Lung (tissue), 12 donors: ENCODE data around the gene PRDM5. TPM values are rescaled to one million over a fixed set of nuclear protein-coding genes. Genes with fewer than 3 reads are reported as not detected.

ENCODE experiments used
- ATAC-seq: fragments of 200-7000 bp; cut with Tn5 transposase; one replicate; pipeline ENCODE4 v1.9.1; 2020; ENCODE audit warnings: moderate number of reproducible peaks; ENCODE audit not compliant: insufficient read depth, low FRiP score
- DNase-seq, 3 donors: peaks; one replicate each; pipeline ENCODE4 v3.0.0-alpha.2; 2013 to 2017
- H3K27ac ChIP-seq, 2 donors: one replicate each; pipeline ENCODE4 v1.5.1; 2013; ENCODE audit warnings: mild to moderate bottlenecking in 2 of 2, moderate library complexity in 2 of 2, control low read depth in 1 of 2, inconsistent platforms in 1 of 2, low read depth in 1 of 2, low read length in 1 of 2
- H3K27me3 ChIP-seq, 3 donors: one replicate each; pipeline ENCODE4 v1.5.1; 2013; ENCODE audit warnings: low read length in 2 of 3; ENCODE audit not compliant: control insufficient read depth in 3 of 3, insufficient read depth in 3 of 3
- H3K36me3 ChIP-seq, 4 donors: one replicate each; pipeline ENCODE4 v1.5.1; 2013; ENCODE audit warnings: low read length in 4 of 4, mild to moderate bottlenecking in 1 of 4, moderate library complexity in 1 of 4; ENCODE audit not compliant: control insufficient read depth in 4 of 4, insufficient read depth in 4 of 4
- H3K4me1 ChIP-seq, 5 donors: one replicate each; pipeline ENCODE4 v1.5.1; 2013; ENCODE audit warnings: low read length in 5 of 5, mild to moderate bottlenecking in 2 of 5, moderate library complexity in 1 of 5; ENCODE audit not compliant: control insufficient read depth in 5 of 5, insufficient read depth in 5 of 5
- H3K4me3 ChIP-seq: one replicate; pipeline ENCODE4 v1.5.1; 2013; ENCODE audit warnings: mild to moderate bottlenecking, control low read depth, moderate library complexity
- H3K9ac ChIP-seq, 2 donors: one replicate each; pipeline ENCODE4 v1.5.1; 2013; ENCODE audit warnings: low read length in 2 of 2, control low read depth in 1 of 2; ENCODE audit not compliant: insufficient read depth in 1 of 2
- H3K9me3 ChIP-seq, 4 donors: one replicate each; pipeline ENCODE4 v1.5.1; 2013; ENCODE audit warnings: low read length in 3 of 4, mild to moderate bottlenecking in 1 of 4, moderate library complexity in 1 of 4; ENCODE audit not compliant: control insufficient read depth in 4 of 4, insufficient read depth in 3 of 4
- CTCF ChIP-seq: IDR thresholded peaks from 2 replicates; pipeline ENCODE4 v1.5.1; 2012; ENCODE audit warnings: mild to moderate bottlenecking; ENCODE audit errors: control extremely low read depth, extremely low read depth
- WGBS, 2 donors: extraction: QIAGEN DNeasy Blood & Tissue Kit; methylation state at CpG; one replicate each; pipeline ENCODE4 v1.1.7; 2013; 5-methylcytosine and 5-hydroxymethylcytosine counted together
- polyA plus RNA-seq, 2 donors: library from polyadenylated mRNA; stranded (reverse); fragments of 200-250 nt; gene quantifications; one replicate each; pipeline ENCODE4 v1.2.1, GENCODE V29; 2013
- total RNA-seq, 2 donors: library from RNA; depleted of rRNA in 1 of 2; stranded (reverse); fragments of >200 nt in 1 of 2; gene quantifications; one replicate each; pipeline ENCODE4 v1.2.1, GENCODE V29; 2014 to 2021
- donor health status: control.
- donor health status: control.
- donor health status: Bipolar disorder and iron deficiency.
- donor health status: healthy.
- donor health status: DM: yes; HTN: yes; CAD: no.

The PRDM5 gene
- total and polyA plus RNA-seq, 4 donors: 3.0 to 57.6 (median 9.2) TPM

DNA sequence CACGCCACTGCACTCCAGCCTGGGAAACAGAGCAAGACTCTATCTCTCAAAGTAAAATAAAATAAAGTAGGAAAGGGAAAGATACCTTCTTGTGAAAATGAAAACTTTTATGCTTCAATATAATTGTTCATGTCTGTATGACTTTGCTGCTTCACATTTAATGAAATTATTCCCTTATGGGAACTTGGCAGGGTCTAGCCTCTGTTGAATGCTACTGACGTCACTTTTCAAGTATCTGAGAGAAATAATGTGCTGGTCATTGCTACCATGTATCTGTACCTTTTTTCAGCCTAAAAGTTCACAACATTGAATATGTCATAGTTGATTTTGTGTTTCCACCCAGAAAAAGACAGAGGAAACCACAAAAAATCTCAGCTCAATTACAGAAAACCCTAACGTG is 65.2 kb downstream of the PRDM5 start:
- H3K36me3 ChIP-seq: peaks cover 0 to under 1% (median 0%) of the 10 kb centered on the region in 4 donors
- H3K9ac ChIP-seq: no peak overlapping the region
- H3K4me3 ChIP-seq: no peak overlapping the region
- H3K4me1 ChIP-seq: peaks cover 0 to 5% (median 0%) of the 10 kb centered on the region in 5 donors
- TF ChIP-seq CTCF: no peak
- WGBS, 2 donors: 64 to 73% methylated on average over 3 of the region's 3 CpGs
- DNase-seq: no peak
- no peaks in the 10 kb centered on the region for H3K27me3 ChIP-seq
- no peaks in the 10 kb centered on the region for H3K9me3 ChIP-seq
- no peak overlapping the region for H3K27ac ChIP-seq
- no peak for ATAC-seq

DNA sequence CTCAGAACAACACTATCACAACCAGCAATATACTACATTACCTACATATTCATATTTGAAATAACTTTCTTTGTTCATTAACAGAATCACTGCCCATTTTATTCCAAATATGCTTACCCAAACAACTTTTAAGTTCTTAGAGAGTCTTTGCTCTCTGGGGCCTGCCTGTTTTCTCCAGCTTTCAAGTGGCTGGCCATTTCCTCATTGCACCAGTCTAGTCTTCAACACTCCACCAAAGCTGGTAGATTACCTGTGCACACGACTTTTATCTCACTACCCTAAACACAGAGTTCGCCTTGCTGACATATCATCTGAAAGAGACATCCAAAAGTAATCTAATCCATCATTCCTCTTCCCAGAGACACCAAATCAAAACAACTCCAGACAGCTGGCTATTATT is 66.2 kb downstream of the PRDM5 start:
- Histone ChIP-seq H3K9me3 (no peaks in the 10 kb centered on the region), H3K27me3 (no peaks in the 10 kb centered on the region), H3K4me1 (peaks cover 0 to 5% (median 0%) of the 10 kb centered on the region in 5 donors), H3K36me3 (peaks cover 0 to 4% (median 2%) of the 10 kb centered on the region in 4 donors), H3K27ac (no peak overlapping the region), H3K4me3 (no peak overlapping the region), H3K9ac (no peak overlapping the region)
- ATAC-seq (no peak), DNase-seq (no peak)
- TF ChIP-seq CTCF: no peak
- 62 to 83% methylated on average over 2 of the region's 2 CpGs for WGBS, 2 donors

DNA sequence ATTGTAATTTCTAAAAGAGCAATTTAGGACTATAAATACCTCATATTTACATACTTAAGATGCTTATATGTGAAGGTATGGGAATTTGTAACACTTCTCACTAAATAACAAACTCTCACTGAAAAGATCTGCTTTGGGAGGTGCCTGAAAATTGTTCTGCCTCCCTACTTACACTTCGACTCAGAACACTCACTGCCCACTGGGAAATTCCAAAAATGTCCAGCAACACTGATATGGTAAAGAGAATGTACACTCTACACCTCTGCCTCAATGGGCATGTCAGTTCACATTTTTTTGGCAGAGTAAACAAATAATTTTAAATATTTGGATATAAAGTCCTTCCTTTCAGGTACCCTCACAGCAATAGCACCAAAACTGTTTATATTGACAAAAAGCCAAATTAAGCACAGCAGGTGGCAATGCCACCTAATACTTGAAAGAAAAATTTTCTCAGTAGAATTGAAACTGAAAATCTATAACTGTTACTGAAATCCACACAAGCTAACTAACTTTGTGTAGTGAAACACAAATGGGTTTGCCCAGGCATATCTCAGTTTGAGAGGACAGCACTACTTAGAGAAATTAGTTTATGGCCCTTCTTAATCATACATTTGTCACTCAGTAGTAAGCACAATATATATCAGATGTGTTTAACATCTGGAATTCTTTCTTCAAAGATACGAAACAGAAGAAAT is 67.1 kb downstream of the PRDM5 start:
- no peak overlapping the region for H3K27ac ChIP-seq
- no peak for ATAC-seq
- WGBS, 2 donors: 68 to 82% methylated on average over 2 of the region's 2 CpGs

More for the DNA sequence above, 67.1 kb downstream of the PRDM5 start:
- no peak overlapping the region for H3K9ac ChIP-seq
- no peak for TF ChIP-seq CTCF
- H3K27me3 ChIP-seq: no peaks in the 10 kb centered on the region
- peaks cover 0 to 5% (median 0%) of the 10 kb centered on the region in 5 donors for H3K4me1 ChIP-seq
- H3K4me3 ChIP-seq: no peak overlapping the region
- peaks cover 0 to 4% (median 2%) of the 10 kb centered on the region in 4 donors for H3K36me3 ChIP-seq
- no peaks in the 10 kb centered on the region for H3K9me3 ChIP-seq
- DNase-seq: no peak
